SH-SY5Y (cell line): ENCODE data around the gene GBP2.

ENCODE experiments used
- GATA2 ChIP-seq: IDR thresholded peaks from 2 replicates; pipeline ENCODE4 v1.6.1; 2011; ENCODE audit warnings: mild to moderate bottlenecking, low read depth, low read length
- GATA3 ChIP-seq: IDR thresholded peaks from 2 replicates; pipeline ENCODE4 v1.6.1; 2011; ENCODE audit warnings: low read depth, mild to moderate bottlenecking, low read length, moderate library complexity

DNA sequence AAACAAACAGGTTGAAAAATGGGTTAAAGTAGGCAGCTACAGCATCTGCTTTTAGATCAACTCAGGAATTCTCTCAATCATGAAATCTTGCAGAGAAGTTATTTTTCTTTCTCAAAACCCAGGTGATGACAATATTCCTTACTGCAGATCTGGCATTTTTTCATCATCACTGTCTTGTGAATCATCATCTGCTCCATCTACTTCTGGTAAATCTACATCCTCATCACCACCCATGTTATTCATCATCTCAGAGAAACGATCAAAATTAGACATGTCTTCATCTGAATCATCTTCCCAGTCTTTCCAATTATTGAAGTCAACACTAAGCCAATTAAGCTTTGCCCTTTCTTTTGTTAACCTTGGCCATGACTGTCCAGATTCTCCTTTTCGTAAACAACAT is 21.8 kb downstream of the GBP2 start:
- TF ChIP-seq GATA2 (no peak), GATA3 (no peak)
